Uterus (tissue), 4 donors: Measurements from ENCODE around the gene CIRBP. TPM values are rescaled to one million over a fixed set of nuclear protein-coding genes. Genes with fewer than 3 reads are reported as not detected.

Experiments used
- DNase-seq, 2 donors: peaks; one replicate each; pipeline ENCODE4 v3.0.0-alpha.2; 2019 to 2020
- H3K27ac ChIP-seq, 2 donors: fragments of 200-600 bp; sonication (generic); 1 replicate in 1 of 2; 2 replicates in 1 of 2; pipeline ENCODE4 v1.5.1; 2016 to 2018
- H3K27me3 ChIP-seq, 2 donors: fragments of 200-600 bp; sonication (generic); one replicate each; pipeline ENCODE4 v1.5.1; 2018 to 2019; ENCODE audit warnings: control low read depth in 1 of 2
- H3K36me3 ChIP-seq, 2 donors: fragments of 200-600 bp; sonication (generic); one replicate each; pipeline ENCODE4 v1.5.1; 2019; ENCODE audit warnings: control low read depth in 1 of 2
- H3K4me1 ChIP-seq, 2 donors: fragments of 200-600 bp; sonication (generic); one replicate each; pipeline ENCODE4 v1.5.1; 2018 to 2019; ENCODE audit warnings: control low read depth in 1 of 2
- H3K4me3 ChIP-seq, 2 donors: fragments of 200-600 bp; sonication (generic); 1 replicate in 1 of 2; 2 replicates in 1 of 2; pipeline ENCODE4 v1.5.1; 2018 to 2019; ENCODE audit warnings: mild to moderate bottlenecking in 1 of 2
- H3K9me3 ChIP-seq, 2 donors: fragments of 200-600 bp; sonication (generic); one replicate each; pipeline ENCODE4 v1.5.1; 2019; ENCODE audit warnings: control low read depth in 1 of 2
- POLR2A ChIP-seq, 2 donors: fragments of 450-650 bp; IDR thresholded peaks; one replicate each; pipeline ENCODE4 v1.6.1; 2016; ENCODE audit warnings: antibody characterized with exemption in 2 of 2, mild to moderate bottlenecking in 1 of 2, moderate library complexity in 1 of 2
- intact Hi-C: fragments of 100-400 bp; cut with DNase I; formaldehyde crosslinking; loops from one replicate; pipeline ENCODE4 v1.15.1; 2023; ENCODE audit warnings: low total_unique reads
- total RNA-seq, 4 donors: library from RNA; depleted of rRNA in 3 of 4; stranded (reverse); fragments of >200 nt in 3 of 4; gene quantifications; one replicate each; pipeline versions ENCODE4 v1.1.0 to v1.2.4, GENCODE V29; 2014 to 2023
- TF ChIP-seq, protein P1 (sequence below), 4 experiments: fragments of 200-600 bp in 2 of 4; fragments of 450-650 bp in 2 of 4; sonication (generic) in 2 of 4; IDR thresholded peaks; one replicate each; pipeline ENCODE4 v1.5.1; 2016 to 2019; ENCODE audit warnings: antibody characterized with exemption in 4 of 4, mild to moderate bottlenecking in 2 of 4, moderate library complexity in 1 of 4
- donor health status: DM: yes; HTN: yes; CAD: no.

CIRBP gene
- total RNA-seq, 4 donors from 2014 or later: 235 to 950 (median 535) TPM

DNA sequence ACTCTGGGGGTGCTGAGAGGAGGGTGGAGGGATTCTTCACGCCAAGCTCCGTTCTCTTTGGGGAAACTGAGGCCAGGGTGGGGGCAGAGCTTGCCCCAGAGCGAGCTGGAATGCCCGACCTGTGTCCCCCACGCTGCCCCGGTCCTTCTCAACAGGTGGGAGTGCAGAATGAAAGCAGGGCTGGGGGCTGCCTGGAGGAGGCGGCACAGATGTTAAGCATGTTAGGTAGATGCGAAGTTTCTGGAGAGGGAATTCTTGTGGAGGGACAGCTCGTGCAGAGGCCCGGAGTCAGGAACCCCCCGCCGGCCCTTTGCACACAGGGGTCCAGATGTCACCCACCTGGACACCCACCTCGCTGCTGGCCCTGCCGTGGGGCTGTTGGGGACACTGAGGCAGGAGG lies 25.6 kb downstream of the CIRBP start:
- Histone ChIP-seq H3K9me3 (no peaks in the 10 kb centered on the region), H3K4me3 (no peak overlapping the region), H3K4me1 (peaks cover 0 to 8% of the 10 kb centered on the region in 2 donors), H3K27ac (no peak overlapping the region), H3K36me3 (no peaks in the 10 kb centered on the region), H3K27me3 (peaks cover 9 to 19% of the 10 kb centered on the region in 2 donors)
- TF ChIP-seq, protein P1, sequence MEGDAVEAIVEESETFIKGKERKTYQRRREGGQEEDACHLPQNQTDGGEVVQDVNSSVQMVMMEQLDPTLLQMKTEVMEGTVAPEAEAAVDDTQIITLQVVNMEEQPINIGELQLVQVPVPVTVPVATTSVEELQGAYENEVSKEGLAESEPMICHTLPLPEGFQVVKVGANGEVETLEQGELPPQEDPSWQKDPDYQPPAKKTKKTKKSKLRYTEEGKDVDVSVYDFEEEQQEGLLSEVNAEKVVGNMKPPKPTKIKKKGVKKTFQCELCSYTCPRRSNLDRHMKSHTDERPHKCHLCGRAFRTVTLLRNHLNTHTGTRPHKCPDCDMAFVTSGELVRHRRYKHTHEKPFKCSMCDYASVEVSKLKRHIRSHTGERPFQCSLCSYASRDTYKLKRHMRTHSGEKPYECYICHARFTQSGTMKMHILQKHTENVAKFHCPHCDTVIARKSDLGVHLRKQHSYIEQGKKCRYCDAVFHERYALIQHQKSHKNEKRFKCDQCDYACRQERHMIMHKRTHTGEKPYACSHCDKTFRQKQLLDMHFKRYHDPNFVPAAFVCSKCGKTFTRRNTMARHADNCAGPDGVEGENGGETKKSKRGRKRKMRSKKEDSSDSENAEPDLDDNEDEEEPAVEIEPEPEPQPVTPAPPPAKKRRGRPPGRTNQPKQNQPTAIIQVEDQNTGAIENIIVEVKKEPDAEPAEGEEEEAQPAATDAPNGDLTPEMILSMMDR (IDR thresholded peaks at IDR 0.05): no peak
- TF ChIP-seq POLR2A (IDR thresholded peaks at IDR 0.05): no peak
- intact Hi-C loops: no loop called here
- DNase-seq: no peak

DNA sequence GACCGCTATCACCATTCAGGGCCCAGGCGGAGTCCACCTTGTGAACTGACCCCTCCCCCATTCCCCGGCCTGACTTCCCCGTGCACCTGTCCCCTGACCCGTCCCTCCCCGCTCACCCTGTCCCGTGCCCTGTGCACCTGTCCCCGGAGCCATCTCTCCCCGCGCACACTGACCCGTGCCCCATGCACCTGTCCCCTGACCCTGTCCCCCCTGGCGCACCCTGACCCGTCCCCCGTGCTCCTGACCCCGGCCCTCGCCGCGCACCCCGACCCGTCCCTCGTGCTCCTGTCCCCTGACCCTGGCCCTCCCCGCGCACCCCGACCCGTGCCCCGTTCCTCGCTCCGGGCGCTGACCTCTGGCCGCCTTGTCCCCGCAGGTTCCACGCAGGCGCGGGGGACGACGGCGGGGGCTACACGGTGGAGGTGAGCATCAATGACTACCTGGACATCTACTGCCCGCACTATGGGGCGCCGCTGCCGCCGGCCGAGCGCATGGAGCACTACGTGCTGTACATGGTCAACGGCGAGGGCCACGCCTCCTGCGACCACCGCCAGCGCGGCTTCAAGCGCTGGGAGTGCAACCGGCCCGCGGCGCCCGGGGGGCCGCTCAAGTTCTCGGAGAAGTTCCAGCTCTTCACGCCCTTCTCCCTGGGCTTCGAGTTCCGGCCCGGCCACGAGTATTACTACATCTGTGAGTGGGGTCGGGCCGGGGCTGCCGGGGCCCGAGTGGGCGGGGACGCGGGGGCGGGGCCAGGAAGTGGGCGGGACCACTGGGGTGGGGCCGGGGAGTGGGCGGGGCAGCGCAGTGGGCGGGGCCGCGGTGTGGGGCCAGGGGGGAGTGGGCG lies 26.3 kb downstream of the CIRBP start:
- H3K27me3 ChIP-seq: peaks cover 9 to 19% of the 10 kb centered on the region in 2 donors
- no peak overlapping the region for H3K27ac ChIP-seq
- no peak overlapping the region for H3K4me3 ChIP-seq
- intact Hi-C loops: no loop called here
- no peaks in the 10 kb centered on the region for H3K36me3 ChIP-seq
- TF ChIP-seq, protein P1 (IDR thresholded peaks at IDR 0.05): no peak
- TF ChIP-seq POLR2A (IDR thresholded peaks at IDR 0.05): no peak
- no peaks in the 10 kb centered on the region for H3K9me3 ChIP-seq
- peaks cover 0 to 8% of the 10 kb centered on the region in 2 donors for H3K4me1 ChIP-seq
- no peak for DNase-seq

DNA sequence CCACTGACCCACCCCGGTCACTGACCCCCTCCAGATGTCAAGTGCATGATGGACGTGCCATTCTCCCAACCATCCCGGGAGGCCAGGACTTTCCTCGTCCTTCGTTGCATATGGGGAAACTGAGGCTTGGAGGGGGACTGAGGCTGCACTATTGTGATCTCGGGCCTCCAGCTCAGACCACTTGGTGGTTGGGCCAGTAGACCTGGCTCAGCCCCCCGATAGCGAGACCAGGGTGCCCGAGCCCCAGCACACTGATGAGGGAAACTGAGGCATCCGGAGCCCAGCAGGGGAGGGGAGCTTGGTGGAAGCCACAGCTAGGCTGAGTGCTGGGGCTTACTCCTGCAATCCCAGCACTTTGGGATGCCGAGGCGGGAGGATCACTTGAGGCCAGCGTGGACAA lies 26.9 kb downstream of the CIRBP start:
- no peaks in the 10 kb centered on the region for H3K36me3 ChIP-seq
- no peak overlapping the region for H3K27ac ChIP-seq
- intact Hi-C loops: no loop called here
- H3K9me3 ChIP-seq: no peaks in the 10 kb centered on the region
- no peak overlapping the region for H3K4me3 ChIP-seq
- DNase-seq: no peak
- TF ChIP-seq POLR2A (IDR thresholded peaks at IDR 0.05): no peak
- TF ChIP-seq, protein P1 (IDR thresholded peaks at IDR 0.05): no peak
- peaks cover 0 to 8% of the 10 kb centered on the region in 2 donors for H3K4me1 ChIP-seq
- peaks cover 9 to 19% of the 10 kb centered on the region in 2 donors for H3K27me3 ChIP-seq

DNA sequence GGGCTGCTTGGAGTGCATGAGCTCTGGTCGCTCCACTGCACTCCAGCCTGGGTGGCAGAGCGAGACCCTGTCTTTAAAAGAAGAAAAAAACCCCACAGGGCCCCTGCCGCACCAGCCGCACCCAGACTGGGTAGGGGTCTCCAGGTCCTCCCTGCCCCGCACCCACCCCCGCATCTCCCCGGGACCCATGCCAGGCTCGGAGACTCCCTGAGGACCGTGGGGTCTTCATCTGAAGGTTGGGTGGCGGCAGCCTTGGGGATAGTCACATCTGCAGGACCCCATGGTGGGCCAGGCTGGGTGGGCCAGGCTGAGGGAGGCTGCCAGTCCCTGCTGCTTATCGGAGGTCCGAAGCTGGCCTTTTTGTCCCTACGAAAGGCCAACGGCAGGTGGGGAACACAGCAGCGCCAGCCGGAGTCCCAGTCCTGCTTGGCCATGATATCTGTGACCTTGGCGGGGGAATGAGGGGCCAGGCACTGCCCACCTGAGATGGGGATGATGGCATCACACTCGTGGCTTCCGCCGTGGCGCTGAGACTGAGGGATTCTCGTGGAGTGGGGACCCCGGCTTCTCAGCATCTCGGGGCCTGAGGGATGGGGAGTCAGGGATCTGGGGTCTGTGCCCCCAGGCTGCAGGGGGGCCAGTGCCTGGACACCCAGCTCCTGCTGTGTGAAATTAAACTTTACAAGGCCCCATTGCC lies 27.6 kb downstream of the CIRBP start:
- H3K9me3 ChIP-seq: no peaks in the 10 kb centered on the region
- TF ChIP-seq, protein P1 (IDR thresholded peaks at IDR 0.05): no peak
- TF ChIP-seq POLR2A (IDR thresholded peaks at IDR 0.05): no peak
- H3K27ac ChIP-seq: no peak overlapping the region
- DNase-seq: no peak
- H3K4me3 ChIP-seq: no peak overlapping the region
- intact Hi-C loops: no loop called here
- H3K27me3 ChIP-seq: peaks cover 9 to 19% of the 10 kb centered on the region in 2 donors
- no peaks in the 10 kb centered on the region for H3K36me3 ChIP-seq
- peaks cover 0 to 8% of the 10 kb centered on the region in 2 donors for H3K4me1 ChIP-seq

DNA sequence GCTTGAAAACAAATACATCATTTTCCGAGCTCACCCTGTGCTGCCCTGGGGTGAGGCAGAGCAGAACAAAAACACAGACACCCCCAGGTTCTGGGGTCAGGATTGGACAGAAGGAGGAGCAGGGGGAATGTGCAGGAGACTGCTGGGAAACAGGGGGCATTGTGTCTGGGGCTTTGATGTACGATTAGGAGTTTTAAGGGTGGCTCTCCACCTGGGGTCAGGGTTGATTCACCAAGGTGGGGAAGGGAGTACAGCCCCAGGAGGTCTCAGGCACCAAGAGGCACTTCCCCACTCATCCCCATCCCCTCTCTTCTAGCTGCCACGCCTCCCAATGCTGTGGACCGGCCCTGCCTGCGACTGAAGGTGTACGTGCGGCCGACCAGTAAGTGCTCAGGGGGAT lies 29.1 kb downstream of the CIRBP start:
- peaks cover 0 to 8% of the 10 kb centered on the region in 2 donors for H3K4me1 ChIP-seq
- H3K4me3 ChIP-seq: no peak overlapping the region
- H3K36me3 ChIP-seq: no peaks in the 10 kb centered on the region
- no peaks in the 10 kb centered on the region for H3K9me3 ChIP-seq
- no peak for TF ChIP-seq POLR2A (IDR thresholded peaks at IDR 0.05)
- TF ChIP-seq, protein P1 (IDR thresholded peaks at IDR 0.05): no peak
- intact Hi-C loops: no loop called here
- H3K27me3 ChIP-seq: peaks cover 0 to 19% of the 10 kb centered on the region in 2 donors
- H3K27ac ChIP-seq: no peak overlapping the region
- no peak for DNase-seq
